ENCODE measurements around the gene SKOR2.
"Not testable (repeated sequence)": the region's sequence is repeated elsewhere in the genome, so short reads cannot be mapped to it uniquely, and the experiment has no call there.

SKOR2 gene

GRCh38 chr18:47187721-47188120 lies 63.7 kb downstream of the SKOR2 start:
- DNase-seq (ENCODE audit: low read depth): no peak

GRCh38 chr18:47184419-47185050 lies 66.9 kb downstream of the SKOR2 start:
- no peak for DNase-seq (ENCODE audit: low read depth)

GRCh38 chr18:47182156-47182555 lies 69.3 kb downstream of the SKOR2 start:
- not testable (repeated sequence) for DNase-seq (ENCODE audit: low read depth)

- DNase-seq (ENCODE audit: low read depth): no peak
Measured at GRCh38 chr18:47180765-47181164, 70.7 kb downstream of the SKOR2 start.

GRCh38 chr18:47179520-47179919 lies 71.9 kb downstream of the SKOR2 start:
- DNase-seq (ENCODE audit: low read depth): no peak

- DNase-seq (ENCODE audit: low read depth): peak; percentile 82
Measured at GRCh38 chr18:47175898-47176575, 75.4 kb downstream of the SKOR2 start, which contains the start of gene IER3IP1. Gene IER3IP1, minus strand, starts transcription at chr18:47176364. Its CDS starts 87 bp downstream, at chr18:47176277.

GRCh38 chr18:47175283-47175897 lies 76.1 kb downstream of the SKOR2 start:
- no peak for DNase-seq (ENCODE audit: low read depth)

- no peak for DNase-seq (ENCODE audit: low read depth)
Measured at GRCh38 chr18:47174545-47175116, 76.8 kb downstream of the SKOR2 start.

GRCh38 chr18:47172476-47172875 lies 79.0 kb downstream of the SKOR2 start:
- no peak for DNase-seq (ENCODE audit: low read depth)

- DNase-seq (ENCODE audit: low read depth): no peak
Measured at GRCh38 chr18:47168913-47169312, 82.5 kb downstream of the SKOR2 start.

- no peak for DNase-seq (ENCODE audit: low read depth)
Measured at GRCh38 chr18:47168509-47168908, 83.0 kb downstream of the SKOR2 start.

GRCh38 chr18:47166294-47166693 lies 85.2 kb downstream of the SKOR2 start:
- DNase-seq (ENCODE audit: low read depth): no peak

- no peak for DNase-seq (ENCODE audit: low read depth)
Measured at GRCh38 chr18:47163241-47163640, 88.2 kb downstream of the SKOR2 start.

- DNase-seq (ENCODE audit: low read depth): no peak
Measured at GRCh38 chr18:47160256-47160655, 91.2 kb downstream of the SKOR2 start.

- not testable (repeated sequence) for DNase-seq (ENCODE audit: low read depth)
Measured at GRCh38 chr18:47158404-47158803, 93.1 kb downstream of the SKOR2 start.

Measured in stimulated activated CD8-positive, alpha-beta memory T cell treated with anti-CD3 and anti-CD28 coated beads, Interleukin-7, amount 100 ng/mL, for 24 hours (primary cell).